Endothelial cell (in vitro differentiated cells): ENCODE data around the gene LPCAT1. TPM values are rescaled to one million over a fixed set of nuclear protein-coding genes. Genes with fewer than 3 reads are reported as not detected.
"Not testable (repeated sequence)": the region's sequence is repeated elsewhere in the genome, so short reads cannot be mapped to it uniquely, and the experiment has no call there.

Experiments
- DNase-seq: peaks from one replicate; pipeline ENCODE4 v3.0.0; 2021; ENCODE audit warnings: low spot score
- H3K27ac Mint-ChIP-seq: one replicate; pipeline ENCODE4 v1.8.0; 2021; ENCODE audit warnings: mixed read lengths, inconsistent platforms; ENCODE audit not compliant: unreplicated experiment
- H3K27me3 Mint-ChIP-seq: one replicate; pipeline ENCODE4 v1.8.0; 2021; ENCODE audit warnings: mild to moderate bottlenecking, moderate library complexity, mixed read lengths, inconsistent platforms; ENCODE audit not compliant: unreplicated experiment
- H3K36me3 Mint-ChIP-seq: one replicate; pipeline ENCODE4 v1.8.0; 2021; ENCODE audit warnings: mild to moderate bottlenecking, low read depth, mixed read lengths, inconsistent platforms; ENCODE audit not compliant: unreplicated experiment
- H3K4me1 Mint-ChIP-seq: one replicate; pipeline ENCODE4 v1.8.0; 2021; ENCODE audit warnings: mild to moderate bottlenecking, mixed read lengths, inconsistent platforms; ENCODE audit not compliant: unreplicated experiment
- H3K4me3 Mint-ChIP-seq: one replicate; pipeline ENCODE4 v1.8.0; 2021; ENCODE audit warnings: mild to moderate bottlenecking, mixed read lengths, inconsistent platforms; ENCODE audit not compliant: unreplicated experiment
- H3K9me3 Mint-ChIP-seq: one replicate; pipeline ENCODE4 v1.8.0; 2021; ENCODE audit warnings: mixed read lengths, inconsistent platforms; ENCODE audit not compliant: unreplicated experiment
- CTCF ChIP-seq: fragments of 200-600 bp; sonication (generic); IDR thresholded peaks from one replicate; pipeline ENCODE4 v1.5.0; 2021; ENCODE audit warnings: antibody characterized with exemption; ENCODE audit not compliant: unreplicated experiment
- total RNA-seq: library from RNA; stranded (reverse); fragmentation: NEBNext Ultra II Directional; extraction: Animal tissue kit (Norgen Biotek cat#: 25700); gene quantifications from one replicate; pipeline ENCODE4 v1.2.1, GENCODE V29; 2021; ENCODE audit not compliant: unreplicated experiment

The LPCAT1 gene
- total RNA-seq, 1 donor from 2014 or later, result 81.3 TPM

DNA sequence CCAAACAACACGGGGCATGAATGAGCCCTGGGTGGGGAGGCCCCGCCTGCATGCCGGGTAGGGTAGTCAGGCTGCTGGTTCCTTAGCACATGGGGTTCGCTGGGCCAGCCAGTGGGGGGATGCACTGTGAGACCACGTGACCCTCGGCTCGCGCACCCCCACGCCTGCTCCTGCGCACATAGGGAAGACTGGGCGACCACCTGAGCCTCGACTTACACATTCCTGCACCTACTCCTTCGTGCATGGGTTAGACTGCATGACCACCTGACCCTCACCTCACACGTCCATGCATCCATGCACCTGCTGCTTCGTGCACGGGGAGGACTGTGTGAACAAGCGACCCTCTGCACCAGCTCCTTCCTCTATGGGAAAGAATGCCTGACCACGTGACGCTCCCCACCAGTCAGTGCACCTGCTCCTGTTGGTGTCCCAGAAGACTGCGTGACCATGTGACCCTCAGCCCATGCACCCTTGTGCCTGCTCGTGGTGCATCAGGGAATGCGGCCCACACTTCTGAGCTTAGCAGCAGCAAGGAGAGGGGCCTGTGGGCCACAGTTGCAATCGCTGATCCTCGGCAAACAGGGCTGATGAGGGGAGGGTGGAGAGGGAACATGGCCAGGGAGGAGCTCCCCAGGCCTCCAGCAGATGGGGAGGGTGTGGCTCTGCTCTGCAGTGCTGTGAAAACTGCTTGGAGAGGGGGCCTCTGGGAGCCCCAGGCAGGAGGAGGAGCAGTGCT is 18.1 kb downstream of the LPCAT1 start:
- H3K36me3 Mint-ChIP-seq, result peaks cover 17% of the 10 kb centered on the region
- H3K27ac Mint-ChIP-seq, result no peak overlapping the region
- H3K4me1 Mint-ChIP-seq, result peaks cover 9% of the 10 kb centered on the region
- peaks cover 9% of the 10 kb centered on the region for H3K27me3 Mint-ChIP-seq
- no peak for TF ChIP-seq CTCF
- no peaks in the 10 kb centered on the region for H3K9me3 Mint-ChIP-seq
- H3K4me3 Mint-ChIP-seq, result no peak overlapping the region
- no peak for DNase-seq

DNA sequence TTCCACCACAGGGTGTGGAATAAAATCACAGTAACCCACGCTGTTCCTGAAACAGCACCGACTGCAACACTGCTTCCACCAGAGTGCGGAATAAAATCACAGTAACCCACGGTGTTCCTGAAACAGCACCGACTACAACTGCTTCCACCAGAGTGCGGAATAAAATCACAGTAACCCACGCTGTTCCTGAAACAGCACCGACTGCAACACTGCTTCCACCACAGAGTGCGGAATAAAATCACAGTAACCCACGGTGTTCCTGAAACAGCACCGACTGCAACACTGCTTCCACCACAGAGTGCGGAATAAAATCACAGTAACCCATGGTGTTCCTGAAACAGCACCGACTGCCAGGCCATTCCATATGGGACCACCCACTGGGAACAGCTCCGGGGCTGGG is 18.7 kb downstream of the LPCAT1 start:
- H3K27ac Mint-ChIP-seq, H3K27me3 Mint-ChIP-seq, H3K9me3 Mint-ChIP-seq, H3K4me1 Mint-ChIP-seq, DNase-seq, H3K4me3 Mint-ChIP-seq: not testable (repeated sequence)
- H3K36me3 Mint-ChIP-seq, result peaks cover 16% of the 10 kb centered on the region

DNA sequence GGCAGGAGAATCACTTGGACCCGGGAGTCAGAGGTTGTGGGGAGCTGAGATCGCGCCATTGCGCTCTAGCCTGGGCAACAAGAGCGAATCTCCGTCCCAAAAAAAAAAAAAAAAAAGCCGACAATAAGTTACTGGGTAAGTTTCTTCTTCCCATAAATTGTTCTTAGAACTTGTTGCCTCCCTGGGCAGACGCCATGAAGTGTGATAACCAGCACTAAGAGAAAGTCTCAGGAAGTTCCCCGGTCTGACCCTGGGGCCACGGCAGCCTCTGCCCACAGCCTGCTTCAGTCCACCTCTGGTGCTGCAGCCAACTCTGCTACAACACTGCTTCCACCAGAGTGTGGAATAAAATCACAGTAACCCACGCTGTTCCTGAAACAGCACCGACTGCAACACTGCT is 19.1 kb downstream of the LPCAT1 start:
- Mint-ChIP-seq H3K36me3 (peaks cover 13% of the 10 kb centered on the region), H3K4me3 (no peak overlapping the region), H3K4me1 (peaks cover 9% of the 10 kb centered on the region), H3K27me3 (peaks cover 5% of the 10 kb centered on the region), H3K27ac (no peak overlapping the region), H3K9me3 (no peaks in the 10 kb centered on the region)
- no peak for TF ChIP-seq CTCF
- no peak for DNase-seq

DNA sequence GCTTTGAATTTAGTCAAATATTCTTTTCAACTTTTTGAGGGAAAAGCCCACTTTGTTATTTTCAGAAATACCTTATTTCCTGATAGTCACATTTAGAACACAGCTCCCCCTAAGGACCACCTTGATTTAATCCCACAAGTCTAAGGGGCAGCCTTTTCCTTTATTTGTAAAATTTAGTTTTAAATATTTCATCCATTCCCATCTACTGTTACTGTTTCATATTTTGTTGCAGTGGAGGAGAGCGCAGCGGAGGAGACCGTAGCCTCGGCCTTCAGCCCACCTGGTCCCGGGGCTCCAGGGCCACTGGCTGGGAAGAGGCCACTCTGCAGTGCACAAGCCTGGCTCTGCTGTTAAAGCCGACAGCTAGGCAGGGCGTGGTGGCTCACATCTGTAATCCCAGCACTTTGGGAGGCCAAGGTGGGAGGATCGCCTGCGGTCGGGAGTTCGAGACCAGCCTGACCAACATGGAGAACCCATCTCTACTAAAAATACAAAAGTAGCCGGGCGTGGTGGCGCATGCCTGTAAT is 19.6 kb downstream of the LPCAT1 start:
- no peaks in the 10 kb centered on the region for H3K9me3 Mint-ChIP-seq
- DNase-seq, result no peak
- H3K27ac Mint-ChIP-seq, result no peak overlapping the region
- peaks cover 5% of the 10 kb centered on the region for H3K27me3 Mint-ChIP-seq
- no peak for TF ChIP-seq CTCF
- H3K4me1 Mint-ChIP-seq, result peaks cover 9% of the 10 kb centered on the region
- H3K4me3 Mint-ChIP-seq, result no peak overlapping the region
- H3K36me3 Mint-ChIP-seq, result peaks cover 10% of the 10 kb centered on the region

- H3K9me3 Mint-ChIP-seq, result no peaks in the 10 kb centered on the region
- DNase-seq, result no peak
- H3K4me1 Mint-ChIP-seq, result peaks cover 9% of the 10 kb centered on the region
- TF ChIP-seq CTCF, result no peak
- H3K27me3 Mint-ChIP-seq, result peaks cover 5% of the 10 kb centered on the region
- H3K27ac Mint-ChIP-seq, result no peak overlapping the region
- H3K36me3 Mint-ChIP-seq, result peaks cover 10% of the 10 kb centered on the region
- H3K4me3 Mint-ChIP-seq, result no peak overlapping the region
Observed at GRCh38 chr5:1503241-1504068, 20.3 kb downstream of the LPCAT1 start.
